Upper lobe of left lung (tissue), 4 donors: ENCODE results near the gene SPATA25.

Source experiments
- CTCF ChIP-seq, 6 experiments: fragments of 450-650 bp in 4 of 6; fragments of 200-600 bp in 2 of 6; sonication (generic) in 2 of 6; IDR thresholded peaks; one replicate each; pipeline ENCODE4 v1.5.1; 2016 to 2019; ENCODE audit warnings: antibody characterized with exemption in 6 of 6
- EP300 ChIP-seq, 4 donors: sonication (generic); formaldehyde crosslinking; IDR thresholded peaks; one replicate each; pipeline ENCODE4 v1.5.1; 2017; ENCODE audit warnings: antibody characterized with exemption in 4 of 4, control low read depth in 2 of 4
- POLR2A ChIP-seq, 4 donors: fragments of 450-650 bp; IDR thresholded peaks; one replicate each; pipeline ENCODE4 v1.5.1; 2016 to 2017; ENCODE audit warnings: antibody characterized with exemption in 4 of 4, mild to moderate bottlenecking in 2 of 4
- POLR2AphosphoS5 ChIP-seq, 2 donors: sonication (generic); formaldehyde crosslinking; IDR thresholded peaks; one replicate each; pipeline ENCODE4 v1.5.1; 2017; ENCODE audit warnings: antibody characterized with exemption in 2 of 2

- TF ChIP-seq POLR2AphosphoS5 (IDR thresholded peaks at IDR 0.05) (no peak), POLR2A (IDR thresholded peaks at IDR 0.05) (no peak), CTCF (IDR thresholded peaks at IDR 0.05) (no peak), EP300 (IDR thresholded peaks at IDR 0.05) (no peak)
These were observed 24.9 kb upstream of the SPATA25 start for GRCh38 chr20:45912344-45912682.
